Fibroblast of skin of right biceps (primary cell): ENCODE results near the gene EFNA3.

Experiments used
- DNase-seq: peaks from one replicate; pipeline ENCODE4 v3.0.0-alpha.2; 2013

EFNA3 gene

GRCh38 chr1:155049651-155050559 lies 28.7 kb upstream of the EFNA3 start:
- DNase-seq, result peak; percentile 77

- DNase-seq, result peak; percentile 68
Observed at GRCh38 chr1:155050560-155051341, 27.9 kb upstream of the EFNA3 start, which contains the start of gene ADAM15. ADAM15 (plus strand) TSS chr1:155051316; CDS start chr1:155051387, 71 bp downstream.

- DNase-seq, result no peak
Observed at GRCh38 chr1:155051342-155051776, 27.3 kb upstream of the EFNA3 start.

GRCh38 chr1:155051777-155052398 lies 26.7 kb upstream of the EFNA3 start:
- peak; percentile 21 for DNase-seq

GRCh38 chr1:155052439-155053395 lies 25.9 kb upstream of the EFNA3 start:
- no peak for DNase-seq

- no peak for DNase-seq
Observed at GRCh38 chr1:155053531-155054105, 25.0 kb upstream of the EFNA3 start.

- DNase-seq, result no peak
Observed at GRCh38 chr1:155057104-155057503, 21.5 kb upstream of the EFNA3 start.

- DNase-seq, result no peak
Observed at GRCh38 chr1:155057788-155058211, 20.8 kb upstream of the EFNA3 start.

- no peak for DNase-seq
Observed at GRCh38 chr1:155060736-155061135, 17.9 kb upstream of the EFNA3 start.

- peak; percentile 84 for DNase-seq
Observed at GRCh38 chr1:155061381-155062150, 17.1 kb upstream of the EFNA3 start.

- no peak for DNase-seq
Observed at GRCh38 chr1:155062151-155062686, 16.4 kb upstream of the EFNA3 start.

- peak; percentile 62 for DNase-seq
Observed at GRCh38 chr1:155062702-155063411, 15.8 kb upstream of the EFNA3 start.

- peak; percentile 81 for DNase-seq
Observed at GRCh38 chr1:155063550-155064110, 15.0 kb upstream of the EFNA3 start, which contains the start of gene EFNA4. EFNA4 (plus strand) TSS chr1:155063740; CDS start chr1:155063824, 84 bp downstream.

GRCh38 chr1:155064111-155064831 lies 14.4 kb upstream of the EFNA3 start:
- peak; percentile 27 for DNase-seq

GRCh38 chr1:155064832-155065429 lies 13.7 kb upstream of the EFNA3 start:
- DNase-seq, result no peak

- DNase-seq, result no peak
Observed at GRCh38 chr1:155066777-155067176, 11.9 kb upstream of the EFNA3 start.

- no peak for DNase-seq
Observed at GRCh38 chr1:155068599-155068998, 10.0 kb upstream of the EFNA3 start.

GRCh38 chr1:155069551-155070157 lies 9.0 kb upstream of the EFNA3 start:
- DNase-seq, result no peak
